HL-60 (cell line): ENCODE results near the gene BBOF1.
"Not testable (repeated sequence)": the region's sequence is repeated elsewhere in the genome, so short reads cannot be mapped to it uniquely, and the experiment has no call there.

Experiments
- DNase-seq, 2 experiments: peaks; one replicate each; pipeline ENCODE4 v3.0.0-alpha.2; 2010 to 2020; ENCODE audit warnings: low read depth in 1 of 2, low spot score in 1 of 2
- H3K27ac ChIP-seq: fragments of 250-450 bp; sonication (Bioruptor Pico); replicated peaks from 2 replicates; pipeline ENCODE4 v1.5.1; 2020; ENCODE audit warnings: mild to moderate bottlenecking, moderate library complexity
- H3K27me3 ChIP-seq: fragments of 250-450 bp; sonication (Bioruptor Pico); 2 replicates; pipeline ENCODE4 v1.5.1; 2021; ENCODE audit warnings: mild to moderate bottlenecking, moderate library complexity; ENCODE audit not compliant: insufficient read depth, poor library complexity, severe bottlenecking
- H3K4me3 ChIP-seq: replicated peaks from 2 replicates; pipeline ENCODE4 v1.5.1; 2011; ENCODE audit warnings: mild to moderate bottlenecking, control low read depth, low read length; ENCODE audit not compliant: insufficient read depth
- CTCF ChIP-seq: IDR thresholded peaks from one replicate; pipeline ENCODE4 v1.5.1; 2011; ENCODE audit warnings: low read length, control low read depth, inconsistent platforms; ENCODE audit not compliant: insufficient read depth
- GABPA ChIP-seq: IDR thresholded peaks from 2 replicates; pipeline ENCODE4 v1.6.1; 2012; ENCODE audit warnings: low read depth
- POLR2AphosphoS5 ChIP-seq: IDR thresholded peaks from 2 replicates; pipeline ENCODE4 v1.6.1; 2012; ENCODE audit warnings: low read depth
- REST ChIP-seq: IDR thresholded peaks from 2 replicates; pipeline ENCODE4 v1.6.1; 2012; ENCODE audit warnings: low read depth; ENCODE audit not compliant: insufficient replicate concordance
- SPI1 ChIP-seq: IDR thresholded peaks from 2 replicates; pipeline ENCODE4 v1.6.1; 2012; ENCODE audit warnings: low read depth, mild to moderate bottlenecking, borderline replicate concordance

Gene BBOF1

GRCh38 chr14:73998726-73999125 lies 20.4 kb upstream of the BBOF1 start:
- no peaks in the 10 kb centered on the region for H3K27me3 ChIP-seq
- no peak overlapping the region for H3K27ac ChIP-seq
- H3K4me3 ChIP-seq = no peak overlapping the region
- no peak for TF ChIP-seq REST
- TF ChIP-seq POLR2AphosphoS5 = no peak
- no peak for TF ChIP-seq GABPA
- TF ChIP-seq CTCF = no peak
- no peak for TF ChIP-seq SPI1
- no peak for DNase-seq

GRCh38 chr14:74005664-74006063 lies 13.5 kb upstream of the BBOF1 start:
- DNase-seq, H3K27ac ChIP-seq, H3K27me3 ChIP-seq, H3K4me3 ChIP-seq: not testable (repeated sequence)

- Histone ChIP-seq H3K27ac (no peak overlapping the region), H3K27me3 (no peaks in the 10 kb centered on the region), H3K4me3 (no peak overlapping the region)
- TF ChIP-seq SPI1 = no peak
- no peak for TF ChIP-seq GABPA
- no peak for TF ChIP-seq POLR2AphosphoS5
- TF ChIP-seq CTCF = no peak
- TF ChIP-seq REST = no peak
- no peak for DNase-seq
Measured at GRCh38 chr14:74008843-74009499, 10.2 kb upstream of the BBOF1 start.

GRCh38 chr14:74014299-74014698 lies 4.8 kb upstream of the BBOF1 start:
- TF ChIP-seq GABPA = no peak
- TF ChIP-seq REST = no peak
- no peak for TF ChIP-seq SPI1
- TF ChIP-seq CTCF = no peak
- TF ChIP-seq POLR2AphosphoS5 = no peak
- Histone ChIP-seq H3K4me3 (no peak overlapping the region), H3K27ac (no peak overlapping the region)

More at GRCh38 chr14:74014299-74014698, 4.8 kb upstream of the BBOF1 start:
- H3K27me3 ChIP-seq = no peaks in the 10 kb centered on the region
- DNase-seq = no peak
